ENCODE results near the gene LMOD2. TPM values are rescaled to one million over a fixed set of nuclear protein-coding genes. Genes with fewer than 3 reads are reported as not detected.
A peak's percentile ranks its signal among the peaks of the same experiment; 100 is the strongest.

LMOD2 gene
- total and polyA plus RNA-seq, 8 donors: 0.08 TPM; not detected in 7

- peak in 1 of 4 donors; percentile 16 for DNase-seq
- H3K27me3 ChIP-seq: no peaks in the 10 kb centered on the region
- peak; percentile 86 for ATAC-seq
- intact Hi-C loops (cut with DNase I): no loop called here
- no peaks in the 10 kb centered on the region for H3K36me3 ChIP-seq
- H3K4me1 ChIP-seq: no peaks in the 10 kb centered on the region
- H3K27ac ChIP-seq: no peak overlapping the region
- no peak for TF ChIP-seq CTCF (IDR thresholded peaks at IDR 0.05)
- H3K9me3 ChIP-seq: no peaks in the 10 kb centered on the region
- H3K4me3 ChIP-seq: no peak overlapping the region
These were observed 40.3 kb upstream of the LMOD2 start for GRCh38 chr7:123615344-123615743.

GRCh38 chr7:123616223-123616622 lies 39.4 kb upstream of the LMOD2 start:
- ATAC-seq (peak; percentile 57), DNase-seq (no peak)
- no peak for TF ChIP-seq CTCF (IDR thresholded peaks at IDR 0.05)
- no peaks in the 10 kb centered on the region for H3K36me3 ChIP-seq
- no peaks in the 10 kb centered on the region for H3K9me3 ChIP-seq
- no peak overlapping the region for H3K4me3 ChIP-seq
- H3K4me1 ChIP-seq: no peaks in the 10 kb centered on the region
- H3K27me3 ChIP-seq: no peaks in the 10 kb centered on the region
- no peak overlapping the region for H3K27ac ChIP-seq
- intact Hi-C loops (cut with DNase I): no loop called here

GRCh38 chr7:123621707-123622106 lies 34.0 kb upstream of the LMOD2 start:
- Histone ChIP-seq H3K27ac (no peak overlapping the region), H3K36me3 (no peaks in the 10 kb centered on the region), H3K27me3 (no peaks in the 10 kb centered on the region), H3K4me3 (no peak overlapping the region), H3K9me3 (no peaks in the 10 kb centered on the region), H3K4me1 (no peaks in the 10 kb centered on the region)
- ATAC-seq (no peak), DNase-seq (no peak)
- no peak for TF ChIP-seq CTCF (IDR thresholded peaks at IDR 0.05)
- intact Hi-C loops (cut with DNase I): no loop called here

GRCh38 chr7:123622660-123623386 lies 32.8 kb upstream of the LMOD2 start:
- H3K27me3 ChIP-seq: no peaks in the 10 kb centered on the region
- H3K27ac ChIP-seq: no peak overlapping the region
- no peak overlapping the region for H3K4me3 ChIP-seq
- DNase-seq (peak in 1 of 4 donors; percentile 20), ATAC-seq (peak; percentile 34)
- no peak for TF ChIP-seq CTCF (IDR thresholded peaks at IDR 0.05)
- no peaks in the 10 kb centered on the region for H3K4me1 ChIP-seq
- no peaks in the 10 kb centered on the region for H3K36me3 ChIP-seq
- intact Hi-C loops (cut with DNase I): no loop called here
- no peaks in the 10 kb centered on the region for H3K9me3 ChIP-seq

- TF ChIP-seq CTCF (IDR thresholded peaks at IDR 0.05): peak; percentile 25 to 45
- intact Hi-C loops (cut with DNase I): no loop called here
- no peak for ATAC-seq
These were observed 31.0 kb upstream of the LMOD2 start for GRCh38 chr7:123624527-123625183.

More at GRCh38 chr7:123624527-123625183, 31.0 kb upstream of the LMOD2 start:
- Histone ChIP-seq H3K27ac (no peak overlapping the region), H3K4me1 (no peaks in the 10 kb centered on the region), H3K9me3 (no peaks in the 10 kb centered on the region), H3K36me3 (no peaks in the 10 kb centered on the region), H3K4me3 (no peak overlapping the region), H3K27me3 (no peaks in the 10 kb centered on the region)
- peak in 2 of 4 donors; percentile 31 to 33 for DNase-seq
